Panc1 (cell line): Measurements from ENCODE around the gene PPP1R2. TPM values are rescaled to one million over a fixed set of nuclear protein-coding genes. Genes with fewer than 3 reads are reported as not detected.

Experiments used
- ATAC-seq: fragments of 200-7000 bp; cut with Tn5 transposase; 2 replicates; pipeline ENCODE4 v1.9.1; 2020; ENCODE audit warnings: mild to moderate bottlenecking, moderate library complexity
- BruUV-seq: library from RNA; stranded (reverse); fragments of 400-500 nt; replicated peaks from 2 replicates; lab custom pipeline; 2021; lab: Mats Ljungman, UMichigan
- CTCF ChIA-PET: fragments of 300-600 bp; sonication (Branson Sonifier 250); formaldehyde crosslinking; loops from one replicate; lab custom pipeline; 2022; ENCODE audit warnings: antibody characterized with exemption; lab: Charles Lee
- POLR2A ChIA-PET: fragments of 300-600 bp; sonication (Branson Sonifier 250); formaldehyde crosslinking; loops from one replicate; lab custom pipeline; 2022; ENCODE audit warnings: antibody characterized with exemption; lab: Charles Lee
- DNase-seq: peaks from one replicate; pipeline ENCODE4 v3.0.0-alpha.2; 2010; ENCODE audit warnings: low read depth, low spot score
- H3K27ac ChIP-seq: 2 replicates; pipeline ENCODE4 v1.5.1; 2011; ENCODE audit warnings: mild to moderate bottlenecking, low read length, inconsistent platforms
- H3K27me3 ChIP-seq: fragments of 200-500 bp; sonication (Bioruptor generic); 2 replicates; pipeline ENCODE4 v1.6.0; 2014; ENCODE audit warnings: low read length, inconsistent platforms; ENCODE audit not compliant: control insufficient read depth, insufficient read depth
- H3K36me3 ChIP-seq: fragments of 200-500 bp; sonication (Bioruptor generic); 2 replicates; pipeline ENCODE4 v1.5.1; 2014; ENCODE audit warnings: inconsistent platforms, mild to moderate bottlenecking, low read length, moderate library complexity; ENCODE audit not compliant: control insufficient read depth, insufficient read depth
- H3K4me1 ChIP-seq: 2 replicates; pipeline ENCODE4 v1.5.1; 2011; ENCODE audit warnings: inconsistent platforms, mild to moderate bottlenecking, low read length, moderate library complexity; ENCODE audit not compliant: control insufficient read depth, insufficient read depth
- H3K4me3 ChIP-seq, 2 experiments: 2 replicates each; pipeline ENCODE4 v1.5.1; 2011 to 2012; ENCODE audit warnings: low read depth in 2 of 2, low read length in 2 of 2, mild to moderate bottlenecking in 2 of 2, inconsistent platforms in 1 of 2, moderate library complexity in 1 of 2
- H3K9me3 ChIP-seq: fragments of 200-500 bp; sonication (Bioruptor generic); 2 replicates; pipeline ENCODE4 v1.5.1; 2014; ENCODE audit warnings: low read depth, mild to moderate bottlenecking, inconsistent platforms, low read length, moderate library complexity; ENCODE audit not compliant: control insufficient read depth, insufficient read depth
- CTCF ChIP-seq: fragments of 450-650 bp; IDR thresholded peaks from 2 replicates; pipeline ENCODE4 v1.5.1; 2017; ENCODE audit warnings: mild to moderate bottlenecking
- POLR2AphosphoS5 ChIP-seq: IDR thresholded peaks from 2 replicates; pipeline ENCODE4 v1.6.1; 2012; ENCODE audit warnings: mild to moderate bottlenecking, low read depth, low read length, moderate library complexity
- REST ChIP-seq, 2 experiments: IDR thresholded peaks; 2 replicates each; pipeline ENCODE4 v1.6.1; 2011 to 2012; ENCODE audit warnings: low read depth in 2 of 2, control low read depth in 1 of 2, low read length in 1 of 2, mild to moderate bottlenecking in 1 of 2, moderate library complexity in 1 of 2; ENCODE audit not compliant: insufficient read depth in 1 of 2
- SIN3A ChIP-seq: IDR thresholded peaks from 2 replicates; pipeline ENCODE4 v1.6.1; 2012; ENCODE audit warnings: low read depth, mild to moderate bottlenecking, low read length, moderate library complexity, borderline replicate concordance; ENCODE audit not compliant: insufficient read depth
- TCF7L2 ChIP-seq: IDR thresholded peaks from 2 replicates; pipeline ENCODE4 v1.6.1; 2011; ENCODE audit warnings: mild to moderate bottlenecking, low read depth, low read length, inconsistent platforms
- in situ Hi-C: cut with HindIII; loops from 2 replicates; pipeline ENCODE4 v1.10.0; 2016; ENCODE audit warnings: low sequenced_read_pairs, low pct_unique_long_range_greater_than_20kb
- intact Hi-C: fragments of 100-400 bp; cut with micrococcal nuclease; formaldehyde crosslinking; loops from one replicate; pipeline ENCODE4 v1.10.0; 2022; ENCODE audit not compliant: unreplicated experiment
- total RNA-seq: library from RNA; stranded (reverse); gene quantifications from one replicate; pipeline ENCODE4 v1.2.1, GENCODE V29; 2021; ENCODE audit not compliant: unreplicated experiment

PPP1R2 gene
- total RNA-seq, 1 experiment from 2014 or later: 60.2 TPM

- CTCF ChIA-PET: no interaction called here
- no TSS peak for BruUV-seq
- ATAC-seq: no peak
These were observed 5.4 kb upstream of the PPP1R2 start for GRCh38 chr3:195548501-195548900.

GRCh38 chr3:195548006-195548405 is 4.9 kb upstream of the PPP1R2 start:
- Histone ChIP-seq H3K36me3 (no peaks in the 10 kb centered on the region), H3K4me1 (0 out of 2 replicates have a peak, but pooled peaks cover 4% of the 10 kb centered on the region), H3K9me3 (no peaks in the 10 kb centered on the region), H3K4me3 (no peak overlapping the region), H3K27ac (no peak overlapping the region), H3K27me3 (no peaks in the 10 kb centered on the region)
- no TSS peak for BruUV-seq
- in situ Hi-C loops: no loop called here
- ChIA-PET POLR2A (interaction anchor here (0.6 kb wide), 1 partner anchor 1191 kb away, joined by 4 read pairs; the partner anchor contains the start of gene PAK2), CTCF (no interaction called here)
- ATAC-seq: no peak
- DNase-seq: no peak
- intact Hi-C loops: no loop called here
- TF ChIP-seq TCF7L2 (no peak), REST (IDR thresholded peaks at IDR 0.05; ENCODE audit: insufficient read depth in 1 of 2, low read depth in 2 of 2, low read length in 1 of 2) (no peak), SIN3A (no peak), CTCF (no peak), POLR2AphosphoS5 (no peak)

More at GRCh38 chr3:195548501-195548900, 5.4 kb upstream of the PPP1R2 start:
- no peaks in the 10 kb centered on the region for H3K36me3 ChIP-seq
- H3K9me3 ChIP-seq: no peaks in the 10 kb centered on the region
- H3K4me1 ChIP-seq: 0 out of 2 replicates have a peak, but pooled peaks cover 4% of the 10 kb centered on the region
- H3K4me3 ChIP-seq: no peak overlapping the region
- intact Hi-C loops (no loop called here), in situ Hi-C loops (no loop called here)
- H3K27me3 ChIP-seq: no peaks in the 10 kb centered on the region
- DNase-seq: no peak
- TF ChIP-seq CTCF (no peak), SIN3A (no peak), POLR2AphosphoS5 (no peak), REST (IDR thresholded peaks at IDR 0.05; ENCODE audit: insufficient read depth in 1 of 2, low read depth in 2 of 2, low read length in 1 of 2) (no peak), TCF7L2 (no peak)
- H3K27ac ChIP-seq: no peak overlapping the region
- POLR2A ChIA-PET: interaction anchor here (0.6 kb wide), 1 partner anchor 1191 kb away, joined by 4 read pairs; the partner anchor contains the start of gene PAK2
